NCI-H2081 treated with DMSO at 0.1 percent for 48 hours (cell line): ENCODE data around the gene IGFL1.
"Not testable (repeated sequence)": the region's sequence is repeated elsewhere in the genome, so short reads cannot be mapped to it uniquely, and the experiment has no call there.

Experiments used
- DNase-seq: peaks from one replicate; lab custom pipeline; 2025; lab: John Stamatoyannopoulos, UW

The IGFL1 gene

GRCh38 chr19:46270521-46271256 is 41.1 kb downstream of the IGFL1 start:
- DNase-seq, result no peak

- no peak for DNase-seq
Measured at GRCh38 chr19:46271481-46272197, 42.1 kb downstream of the IGFL1 start.

GRCh38 chr19:46273931-46274330 is 44.4 kb downstream of the IGFL1 start:
- not testable (repeated sequence) for DNase-seq

- no peak for DNase-seq
Measured at GRCh38 chr19:46279177-46279576, 49.6 kb downstream of the IGFL1 start.
